ENCODE measurements around the gene MS4A10.
"Not testable (repeated sequence)": the region's sequence is repeated elsewhere in the genome, so short reads cannot be mapped to it uniquely, and the experiment has no call there.

Gene MS4A10

GRCh38 chr11:60785136-60785535 lies at the start of gene MS4A10:
Gene MS4A10 (plus strand): TSS chr11:60785333. CDS start chr11:60790336, 5,003 bp downstream.
- no peak for DNase-seq

GRCh38 chr11:60739114-60739513 lies 46.0 kb upstream of the MS4A10 start:
- no peak for DNase-seq

GRCh38 chr11:60740573-60740972 lies 44.6 kb upstream of the MS4A10 start:
- DNase-seq = no peak

- DNase-seq = no peak
Observed at GRCh38 chr11:60741421-60741820, 43.7 kb upstream of the MS4A10 start.

GRCh38 chr11:60743058-60743457 lies 42.1 kb upstream of the MS4A10 start:
- DNase-seq = no peak

- DNase-seq = no peak
Observed at GRCh38 chr11:60744114-60744513, 41.0 kb upstream of the MS4A10 start.

- no peak for DNase-seq
Observed at GRCh38 chr11:60747359-60747873, 37.7 kb upstream of the MS4A10 start.

- DNase-seq = no peak
Observed at GRCh38 chr11:60748225-60748624, 36.9 kb upstream of the MS4A10 start.

- no peak for DNase-seq
Observed at GRCh38 chr11:60748821-60749220, 36.3 kb upstream of the MS4A10 start.

- no peak for DNase-seq
Observed at GRCh38 chr11:60750911-60751310, 34.2 kb upstream of the MS4A10 start.

GRCh38 chr11:60753309-60753708 lies 31.8 kb upstream of the MS4A10 start:
- DNase-seq = no peak

- no peak for DNase-seq
Observed at GRCh38 chr11:60754887-60755286, 30.2 kb upstream of the MS4A10 start.

- DNase-seq = no peak
Observed at GRCh38 chr11:60756307-60757032, 28.7 kb upstream of the MS4A10 start, which contains the start of gene MS4A15. Gene MS4A15 (plus strand): TSS chr11:60756867. CDS start chr11:60763734, 6,867 bp downstream.

- no peak for DNase-seq
Observed at GRCh38 chr11:60757231-60757800, 27.8 kb upstream of the MS4A10 start.

- DNase-seq = not testable (repeated sequence)
Observed at GRCh38 chr11:60758671-60759070, 26.5 kb upstream of the MS4A10 start.

GRCh38 chr11:60759438-60760225 lies 25.5 kb upstream of the MS4A10 start:
- DNase-seq = not testable (repeated sequence)

- DNase-seq = no peak
Observed at GRCh38 chr11:60761436-60762190, 23.5 kb upstream of the MS4A10 start.

- DNase-seq = peak; percentile 56
Observed at GRCh38 chr11:60762851-60763691, 22.1 kb upstream of the MS4A10 start.

- no peak for DNase-seq
Observed at GRCh38 chr11:60763692-60764369, 21.3 kb upstream of the MS4A10 start.

GRCh38 chr11:60764879-60765278 lies 20.3 kb upstream of the MS4A10 start:
- DNase-seq = no peak

GRCh38 chr11:60765355-60765754 lies 19.8 kb upstream of the MS4A10 start:
- DNase-seq = no peak

Measured in NCI-H1105 (cell line).